ENCODE results near the gene OAT.
"Not testable (repeated sequence)": the region's sequence is repeated elsewhere in the genome, so short reads cannot be mapped to it uniquely, and the experiment has no call there.

Gene OAT

GRCh38 chr10:124441694-124442093 is 23.0 kb upstream of the OAT start:
- not testable (repeated sequence) for H3K4me1 ChIP-seq (ENCODE audit: insufficient read depth, low read length); H3K4me3 ChIP-seq (ENCODE audit: low read length); H3K27ac ChIP-seq (ENCODE audit: low read length); H3K36me3 ChIP-seq (ENCODE audit: insufficient read depth, low read depth, low read length); H3K9ac ChIP-seq (ENCODE audit: low read depth, low read length); H3K9me3 ChIP-seq (ENCODE audit: insufficient read depth, low read depth, low read length)
- peaks cover 22% of the 10 kb centered on the region for H3K27me3 ChIP-seq (ENCODE audit: insufficient read depth, low read length)

DNA sequence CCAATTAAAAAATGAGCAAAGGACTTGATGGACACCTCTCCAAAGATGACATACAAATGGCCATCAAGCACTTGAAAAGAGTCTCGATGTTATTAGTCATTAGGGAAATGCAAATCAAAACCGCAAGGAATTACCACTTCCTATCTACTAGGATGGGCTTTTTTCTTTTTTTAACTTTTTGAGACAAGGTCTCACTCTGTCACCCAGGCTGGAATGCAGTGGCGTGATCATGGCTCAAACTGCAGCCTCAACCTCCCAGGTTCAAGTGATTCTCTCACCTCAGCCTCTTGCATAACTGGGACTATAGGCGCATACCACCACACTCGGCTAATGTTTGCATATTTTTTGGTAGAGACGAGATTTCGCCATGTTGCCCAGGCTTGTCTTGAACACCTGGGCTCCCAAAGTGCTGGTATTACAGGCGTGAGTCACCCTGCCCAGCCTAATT is 17.5 kb upstream of the OAT start:
- Histone ChIP-seq H3K36me3 (ENCODE audit: insufficient read depth, low read depth, low read length) (no peaks in the 10 kb centered on the region), H3K9me3 (ENCODE audit: insufficient read depth, low read depth, low read length) (no peaks in the 10 kb centered on the region), H3K27me3 (ENCODE audit: insufficient read depth, low read length) (no peaks in the 10 kb centered on the region), H3K4me1 (ENCODE audit: insufficient read depth, low read length) (no peaks in the 10 kb centered on the region), H3K9ac (ENCODE audit: low read depth, low read length) (no peak overlapping the region), H3K4me3 (ENCODE audit: low read length) (no peak overlapping the region), H3K27ac (ENCODE audit: low read length) (no peak overlapping the region)

DNA sequence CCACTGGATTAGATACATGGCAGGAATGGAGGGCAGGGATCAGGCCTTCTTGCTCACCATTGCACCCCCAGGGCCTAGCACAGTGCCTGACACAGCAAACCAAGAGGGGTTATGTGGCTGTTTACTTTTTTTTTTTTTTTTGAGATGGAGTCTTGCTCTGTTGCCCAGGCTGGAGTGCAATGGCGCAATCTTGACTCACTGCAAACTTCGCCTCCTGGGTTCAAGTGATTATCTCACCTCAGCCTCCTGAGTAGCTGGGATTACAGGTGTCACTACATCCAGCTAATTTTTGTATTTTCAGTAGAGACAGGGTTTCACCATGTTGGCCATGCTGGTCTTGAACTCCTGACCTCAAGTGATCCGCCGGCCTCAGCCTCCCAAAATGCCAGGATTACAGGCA is 17.0 kb upstream of the OAT start:
- not testable (repeated sequence) for H3K4me3 ChIP-seq (ENCODE audit: low read length); H3K9me3 ChIP-seq (ENCODE audit: insufficient read depth, low read depth, low read length); H3K4me1 ChIP-seq (ENCODE audit: insufficient read depth, low read length); H3K27me3 ChIP-seq (ENCODE audit: insufficient read depth, low read length); H3K27ac ChIP-seq (ENCODE audit: low read length); H3K36me3 ChIP-seq (ENCODE audit: insufficient read depth, low read depth, low read length); H3K9ac ChIP-seq (ENCODE audit: low read depth, low read length)

DNA sequence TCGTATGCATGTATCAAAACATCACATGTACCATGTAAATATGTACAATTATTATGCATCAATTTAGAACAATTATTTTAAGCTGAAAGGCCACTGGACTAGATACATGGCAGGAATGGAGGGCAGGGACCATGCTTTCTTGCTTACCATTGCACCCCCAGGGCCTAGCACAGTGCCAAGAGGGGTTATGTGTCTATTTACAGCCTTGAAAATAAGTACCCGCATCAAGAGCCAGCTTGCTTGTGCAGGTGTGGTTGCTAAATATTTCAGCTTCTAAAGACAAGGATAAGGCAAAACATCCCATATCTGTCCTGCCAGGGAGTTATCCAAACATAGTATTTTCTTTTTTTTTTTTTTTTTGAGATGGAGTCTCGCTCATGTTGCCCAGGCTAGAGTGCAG is 14.7 kb upstream of the OAT start:
- peaks cover 5% of the 10 kb centered on the region; the same call in 1 of the 2 replicates for H3K4me1 ChIP-seq (ENCODE audit: insufficient read depth, low read length)
- no peak overlapping the region for H3K9ac ChIP-seq (ENCODE audit: low read depth, low read length)
- no peaks in the 10 kb centered on the region for H3K27me3 ChIP-seq (ENCODE audit: insufficient read depth, low read length)
- H3K27ac ChIP-seq (ENCODE audit: low read length), result no peak overlapping the region
- H3K36me3 ChIP-seq (ENCODE audit: insufficient read depth, low read depth, low read length), result no peaks in the 10 kb centered on the region
- no peak overlapping the region for H3K4me3 ChIP-seq (ENCODE audit: low read length)
- H3K9me3 ChIP-seq (ENCODE audit: insufficient read depth, low read depth, low read length), result no peaks in the 10 kb centered on the region

- no peak overlapping the region for H3K4me3 ChIP-seq (ENCODE audit: low read length)
- no peak overlapping the region for H3K27ac ChIP-seq (ENCODE audit: low read length)
- H3K9ac ChIP-seq (ENCODE audit: low read depth, low read length), result no peak overlapping the region
- H3K4me1 ChIP-seq (ENCODE audit: insufficient read depth, low read length), result peaks cover 5% of the 10 kb centered on the region; the same call in 1 of the 2 replicates
- no peaks in the 10 kb centered on the region for H3K27me3 ChIP-seq (ENCODE audit: insufficient read depth, low read length)
- H3K9me3 ChIP-seq (ENCODE audit: insufficient read depth, low read depth, low read length), result no peaks in the 10 kb centered on the region
- H3K36me3 ChIP-seq (ENCODE audit: insufficient read depth, low read depth, low read length), result no peaks in the 10 kb centered on the region
These were observed 11.4 kb upstream of the OAT start for GRCh38 chr10:124430077-124430476.

- Histone ChIP-seq H3K9ac (ENCODE audit: low read depth, low read length) (no peak overlapping the region), H3K27ac (ENCODE audit: low read length) (no peak overlapping the region), H3K4me3 (ENCODE audit: low read length) (no peak overlapping the region), H3K36me3 (ENCODE audit: insufficient read depth, low read depth, low read length) (no peaks in the 10 kb centered on the region), H3K27me3 (ENCODE audit: insufficient read depth, low read length) (no peaks in the 10 kb centered on the region), H3K4me1 (ENCODE audit: insufficient read depth, low read length) (peaks cover 5% of the 10 kb centered on the region; the same call in 1 of the 2 replicates), H3K9me3 (ENCODE audit: insufficient read depth, low read depth, low read length) (no peaks in the 10 kb centered on the region)
These were observed 10.9 kb upstream of the OAT start for GRCh38 chr10:124429576-124429975.

GRCh38 chr10:124428207-124428777 is 9.6 kb upstream of the OAT start:
- Histone ChIP-seq H3K27ac (ENCODE audit: low read length) (no peak overlapping the region), H3K4me3 (ENCODE audit: low read length) (no peak overlapping the region), H3K36me3 (ENCODE audit: insufficient read depth, low read depth, low read length) (no peaks in the 10 kb centered on the region), H3K9ac (ENCODE audit: low read depth, low read length) (no peak overlapping the region), H3K27me3 (ENCODE audit: insufficient read depth, low read length) (no peaks in the 10 kb centered on the region), H3K9me3 (ENCODE audit: insufficient read depth, low read depth, low read length) (no peaks in the 10 kb centered on the region), H3K4me1 (ENCODE audit: insufficient read depth, low read length) (peaks cover 5% of the 10 kb centered on the region; the same call in 1 of the 2 replicates)

- Histone ChIP-seq H3K27ac (ENCODE audit: low read length) (no peak overlapping the region), H3K9me3 (ENCODE audit: insufficient read depth, low read depth, low read length) (no peaks in the 10 kb centered on the region), H3K27me3 (ENCODE audit: insufficient read depth, low read length) (peaks cover 9% of the 10 kb centered on the region), H3K4me1 (ENCODE audit: insufficient read depth, low read length) (peaks cover 5% of the 10 kb centered on the region; the same call in 1 of the 2 replicates), H3K4me3 (ENCODE audit: low read length) (no peak overlapping the region), H3K36me3 (ENCODE audit: insufficient read depth, low read depth, low read length) (no peaks in the 10 kb centered on the region), H3K9ac (ENCODE audit: low read depth, low read length) (no peak overlapping the region)
These were observed 6.7 kb upstream of the OAT start for GRCh38 chr10:124425227-124425962.

GRCh38 chr10:124423813-124424212 is 5.1 kb upstream of the OAT start:
- Histone ChIP-seq H3K36me3 (ENCODE audit: insufficient read depth, low read depth, low read length) (no peaks in the 10 kb centered on the region), H3K9ac (ENCODE audit: low read depth, low read length) (no peak overlapping the region), H3K27me3 (ENCODE audit: insufficient read depth, low read length) (peaks cover 20% of the 10 kb centered on the region), H3K9me3 (ENCODE audit: insufficient read depth, low read depth, low read length) (no peaks in the 10 kb centered on the region), H3K4me3 (ENCODE audit: low read length) (no peak overlapping the region), H3K27ac (ENCODE audit: low read length) (no peak overlapping the region), H3K4me1 (ENCODE audit: insufficient read depth, low read length) (no peaks in the 10 kb centered on the region; the same call in 1 of the 2 replicates)

- no peak overlapping the region for H3K4me3 ChIP-seq (ENCODE audit: low read length)
- H3K27me3 ChIP-seq (ENCODE audit: insufficient read depth, low read length), result peaks cover 20% of the 10 kb centered on the region
- H3K4me1 ChIP-seq (ENCODE audit: insufficient read depth, low read length), result no peaks in the 10 kb centered on the region; the same call in 1 of the 2 replicates
- no peak overlapping the region for H3K27ac ChIP-seq (ENCODE audit: low read length)
- no peaks in the 10 kb centered on the region for H3K9me3 ChIP-seq (ENCODE audit: insufficient read depth, low read depth, low read length)
- H3K36me3 ChIP-seq (ENCODE audit: insufficient read depth, low read depth, low read length), result no peaks in the 10 kb centered on the region
- H3K9ac ChIP-seq (ENCODE audit: low read depth, low read length), result no peak overlapping the region
These were observed 4.0 kb upstream of the OAT start for GRCh38 chr10:124422742-124423141.

DNA sequence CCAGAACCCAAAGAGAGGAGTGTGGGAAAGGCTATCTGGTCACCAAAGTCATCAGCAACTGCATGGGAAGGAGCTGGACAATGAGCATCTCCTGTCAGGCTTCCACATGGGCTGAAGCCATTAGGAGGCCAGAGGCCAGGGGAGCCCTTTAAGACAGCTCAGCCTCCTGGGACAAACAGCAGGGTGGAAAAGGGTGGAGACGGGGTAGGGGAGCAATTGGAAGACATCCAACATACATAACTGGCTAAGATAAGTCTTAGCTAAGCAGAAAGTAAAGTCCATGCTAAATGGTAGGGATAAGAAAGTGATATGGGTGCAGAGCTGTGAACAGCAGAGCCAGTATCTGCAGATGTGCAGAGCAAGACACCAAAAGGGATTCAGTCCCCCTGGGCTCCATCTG is 1.5 kb upstream of the OAT start:
- Histone ChIP-seq H3K9ac (ENCODE audit: low read depth, low read length) (no peak overlapping the region), H3K27me3 (ENCODE audit: insufficient read depth, low read length) (peaks cover 25% of the 10 kb centered on the region), H3K4me3 (ENCODE audit: low read length) (no peak overlapping the region), H3K36me3 (ENCODE audit: insufficient read depth, low read depth, low read length) (no peaks in the 10 kb centered on the region), H3K27ac (ENCODE audit: low read length) (no peak overlapping the region), H3K9me3 (ENCODE audit: insufficient read depth, low read depth, low read length) (no peaks in the 10 kb centered on the region), H3K4me1 (ENCODE audit: insufficient read depth, low read length) (no peaks in the 10 kb centered on the region; the same call in 1 of the 2 replicates)

DNA sequence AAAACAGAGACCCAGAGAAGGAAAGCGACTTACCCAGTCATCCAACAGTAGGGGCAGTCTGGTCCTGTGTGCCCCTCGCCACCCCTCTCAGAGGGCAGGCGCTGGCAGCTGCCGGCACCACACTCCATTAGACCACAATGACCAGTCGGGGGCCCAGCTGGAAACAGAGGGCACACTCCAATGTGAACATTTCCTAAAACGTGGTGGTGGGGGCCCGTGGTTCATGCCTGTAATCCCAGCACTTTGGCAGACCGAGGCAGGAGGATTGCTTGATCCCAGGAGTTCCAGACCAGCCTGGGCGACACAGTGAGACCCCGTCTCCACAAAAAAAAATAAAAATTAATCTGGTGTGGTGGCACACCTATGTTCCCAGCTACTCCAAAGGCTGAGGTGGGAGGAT is 912 bp upstream of the OAT start:
- Histone ChIP-seq H3K36me3 (ENCODE audit: insufficient read depth, low read depth, low read length) (no peaks in the 10 kb centered on the region), H3K9me3 (ENCODE audit: insufficient read depth, low read depth, low read length) (no peaks in the 10 kb centered on the region), H3K27me3 (ENCODE audit: insufficient read depth, low read length) (peaks cover 25% of the 10 kb centered on the region), H3K4me3 (ENCODE audit: low read length) (peak overlapping the region; percentile 71; the same call in 1 of the 2 replicates), H3K27ac (ENCODE audit: low read length) (no peak overlapping the region), H3K4me1 (ENCODE audit: insufficient read depth, low read length) (no peaks in the 10 kb centered on the region; the same call in 1 of the 2 replicates), H3K9ac (ENCODE audit: low read depth, low read length) (peak overlapping the region; percentile 20; the same call in 1 of the 2 replicates)
